ENCODE measurements around the gene HRCT1.

DNA sequence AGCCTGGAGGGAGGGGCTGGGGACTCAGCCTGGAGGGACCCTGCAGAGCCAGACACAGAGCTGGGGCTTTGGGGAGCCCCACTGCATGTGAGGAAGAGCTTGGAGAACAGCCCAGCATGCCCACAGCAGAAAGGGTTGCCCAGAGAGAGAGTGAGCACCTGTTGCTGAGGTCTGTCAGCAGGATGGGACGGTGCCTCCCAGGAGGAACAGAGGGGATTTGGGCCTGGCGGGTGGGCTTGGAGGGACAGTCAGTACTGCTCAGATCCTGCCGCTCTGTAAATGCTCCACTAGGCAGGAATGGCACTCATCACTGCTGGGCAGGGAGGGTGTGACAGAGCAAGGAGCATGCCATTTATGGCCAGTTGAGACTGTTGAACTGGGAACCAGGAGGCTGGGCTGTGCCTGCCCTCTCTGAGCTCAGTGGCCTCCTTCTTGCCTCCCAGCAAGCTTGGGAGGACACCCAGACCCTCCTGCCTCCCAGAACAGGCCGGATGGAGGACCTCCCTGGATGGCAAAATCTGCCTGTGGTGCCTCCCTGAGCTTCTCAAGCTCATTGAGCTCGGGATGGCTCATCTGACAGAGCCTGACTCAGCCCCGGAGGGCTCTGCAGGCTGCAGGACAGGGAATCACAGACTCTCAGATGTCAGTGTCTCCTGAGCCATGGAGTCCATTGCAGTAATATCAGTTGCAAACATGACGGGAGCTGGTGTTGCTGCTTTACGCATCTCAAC, 786 bp upstream of the HRCT1 start:
- no peak for TF ChIP-seq EP300 (IDR thresholded peaks at IDR 0.05)
- no peak for TF ChIP-seq POLR2A (IDR thresholded peaks at IDR 0.05)
- TF ChIP-seq, protein P1, sequence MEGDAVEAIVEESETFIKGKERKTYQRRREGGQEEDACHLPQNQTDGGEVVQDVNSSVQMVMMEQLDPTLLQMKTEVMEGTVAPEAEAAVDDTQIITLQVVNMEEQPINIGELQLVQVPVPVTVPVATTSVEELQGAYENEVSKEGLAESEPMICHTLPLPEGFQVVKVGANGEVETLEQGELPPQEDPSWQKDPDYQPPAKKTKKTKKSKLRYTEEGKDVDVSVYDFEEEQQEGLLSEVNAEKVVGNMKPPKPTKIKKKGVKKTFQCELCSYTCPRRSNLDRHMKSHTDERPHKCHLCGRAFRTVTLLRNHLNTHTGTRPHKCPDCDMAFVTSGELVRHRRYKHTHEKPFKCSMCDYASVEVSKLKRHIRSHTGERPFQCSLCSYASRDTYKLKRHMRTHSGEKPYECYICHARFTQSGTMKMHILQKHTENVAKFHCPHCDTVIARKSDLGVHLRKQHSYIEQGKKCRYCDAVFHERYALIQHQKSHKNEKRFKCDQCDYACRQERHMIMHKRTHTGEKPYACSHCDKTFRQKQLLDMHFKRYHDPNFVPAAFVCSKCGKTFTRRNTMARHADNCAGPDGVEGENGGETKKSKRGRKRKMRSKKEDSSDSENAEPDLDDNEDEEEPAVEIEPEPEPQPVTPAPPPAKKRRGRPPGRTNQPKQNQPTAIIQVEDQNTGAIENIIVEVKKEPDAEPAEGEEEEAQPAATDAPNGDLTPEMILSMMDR (IDR thresholded peaks at IDR 0.05), result no peak

Measured in sigmoid colon (tissue), 4 donors.